ENCODE measurements around the gene CATSPERZ.

CATSPERZ gene, protein sequence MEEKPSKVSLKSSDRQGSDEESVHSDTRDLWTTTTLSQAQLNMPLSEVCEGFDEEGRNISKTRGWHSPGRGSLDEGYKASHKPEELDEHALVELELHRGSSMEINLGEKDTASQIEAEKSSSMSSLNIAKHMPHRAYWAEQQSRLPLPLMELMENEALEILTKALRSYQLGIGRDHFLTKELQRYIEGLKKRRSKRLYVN

DNA sequence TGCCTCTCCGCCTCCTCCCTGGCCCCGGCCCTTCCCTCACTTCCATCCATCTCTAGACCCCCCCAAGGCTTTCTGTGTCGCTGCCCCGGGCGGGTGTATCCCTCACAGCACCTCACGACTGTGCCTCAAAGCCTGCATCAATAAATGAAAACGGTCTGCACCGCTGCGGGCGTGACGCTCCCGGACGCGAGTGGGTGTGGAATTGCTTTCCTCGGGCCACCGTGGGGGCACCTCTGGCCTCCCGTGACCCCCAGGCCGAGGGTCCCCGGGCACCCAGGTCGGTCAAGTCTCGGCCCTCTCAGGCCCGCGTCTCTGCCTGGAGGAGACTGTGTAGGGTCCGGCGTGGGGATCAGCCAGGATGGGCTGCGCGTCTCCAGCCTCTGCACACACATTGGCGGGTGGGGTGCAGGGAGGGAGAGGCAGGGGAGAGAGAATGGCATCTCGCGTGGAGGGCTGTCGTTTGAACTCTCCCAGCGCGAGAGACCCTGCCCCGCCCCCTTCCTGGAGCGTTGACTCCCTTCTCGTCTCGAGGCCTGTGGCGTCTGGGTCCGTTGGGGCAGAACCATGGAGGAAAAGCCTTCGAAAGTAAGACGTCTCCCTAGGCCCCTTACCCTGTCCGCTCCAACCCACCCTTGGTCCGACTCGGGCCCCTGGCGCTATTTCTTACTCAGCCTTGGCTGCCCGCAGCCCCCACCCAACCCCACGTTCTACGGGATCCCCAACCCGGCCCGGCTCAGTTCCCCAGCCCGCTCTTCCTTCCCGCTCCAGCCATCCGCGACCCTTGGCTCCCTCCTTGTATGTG, at the start of gene CATSPERZ:
Gene CATSPERZ (plus strand): TSS at position 512 of the 802 bp plus-strand sequence. CDS start 53 bp downstream, at position 565.
- DNase-seq = peak; percentile 25

DNA sequence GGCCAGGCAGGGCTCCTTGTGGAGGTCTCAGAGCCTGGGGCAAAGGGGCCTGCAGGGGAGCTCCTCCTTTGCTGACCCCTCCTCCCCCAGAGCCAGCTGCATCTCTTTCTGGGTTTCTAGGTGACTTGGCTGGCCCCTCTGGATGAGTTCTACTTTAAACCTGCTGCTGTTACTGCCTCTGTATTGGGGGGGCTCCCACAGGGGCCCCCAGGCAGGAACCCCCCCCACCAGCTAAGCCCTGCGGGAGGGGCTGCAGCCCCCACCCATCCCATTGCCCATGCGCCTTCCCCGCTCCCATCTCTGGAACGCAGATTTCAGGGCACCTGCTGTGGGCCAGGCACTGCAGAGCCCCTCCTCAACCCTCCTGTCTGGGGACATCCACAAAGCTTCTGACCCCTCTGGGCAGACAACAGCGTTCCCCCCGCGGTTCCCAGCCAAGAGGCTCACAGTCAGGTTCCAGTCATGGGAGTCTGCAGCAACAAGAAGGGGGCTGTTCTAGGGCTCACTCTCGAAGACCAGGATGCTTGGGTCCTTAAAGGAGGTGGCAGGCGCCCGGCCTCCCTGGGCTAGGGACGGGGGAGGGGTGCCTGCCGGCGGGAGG, 49.6 kb upstream of the CATSPERZ start:
- DNase-seq = peak; percentile 53

DNA sequence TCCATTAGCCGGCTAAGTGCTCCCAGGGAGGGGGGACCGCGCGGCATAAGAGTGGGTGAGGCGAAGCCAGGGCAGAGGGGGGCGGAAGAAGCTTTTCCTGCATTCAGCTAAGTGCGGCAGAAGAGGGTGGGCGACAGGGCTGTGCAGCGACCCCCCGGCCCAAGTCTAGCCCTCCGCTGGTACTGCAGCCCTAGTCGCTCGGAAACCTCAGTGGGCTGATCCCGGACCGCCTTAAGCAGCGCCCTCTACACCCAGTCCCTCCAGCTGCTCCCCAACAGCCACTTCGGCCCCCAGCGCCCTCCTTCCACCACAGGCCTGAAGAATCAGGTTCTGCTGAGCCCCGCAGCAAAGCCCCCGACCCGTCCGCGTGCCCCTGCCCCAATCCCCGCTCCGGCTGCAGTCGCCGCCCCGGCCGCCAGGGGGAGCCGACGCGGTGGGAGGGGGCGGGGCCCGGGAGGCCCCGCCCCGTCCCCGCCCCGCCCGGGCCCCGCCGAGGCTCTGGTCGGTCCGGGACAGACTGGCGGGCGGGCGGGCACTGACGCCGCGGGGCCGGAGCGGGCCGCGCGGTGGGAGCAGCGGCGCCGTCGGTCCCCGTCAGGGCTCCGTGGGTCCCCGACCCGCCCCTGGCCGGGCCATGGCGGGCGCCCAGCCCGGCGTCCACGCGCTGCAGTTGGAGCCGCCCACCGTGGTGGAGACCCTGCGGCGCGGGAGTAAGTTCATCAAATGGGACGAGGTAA, 49.0 kb upstream of the CATSPERZ start, which contains the start of gene PLCB3:
Gene PLCB3 (plus strand): TSS at position 515 of the 737 bp plus-strand sequence. CDS start 120 bp downstream, at position 635.
- DNase-seq = peak; percentile 47

DNA sequence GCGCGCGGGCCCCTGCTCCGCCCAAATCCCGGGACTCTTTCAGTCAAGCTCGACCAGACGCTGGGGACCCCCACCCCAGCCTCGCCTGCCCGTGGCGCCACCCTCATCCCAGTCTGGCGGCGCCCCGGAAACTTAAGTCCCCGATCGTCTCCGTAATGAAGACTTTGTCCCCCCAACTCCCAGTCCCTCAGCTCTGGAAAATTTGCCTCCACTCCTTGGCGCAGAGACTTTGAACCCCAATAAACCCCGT, 48.5 kb upstream of the CATSPERZ start:
- DNase-seq = no peak

DNA sequence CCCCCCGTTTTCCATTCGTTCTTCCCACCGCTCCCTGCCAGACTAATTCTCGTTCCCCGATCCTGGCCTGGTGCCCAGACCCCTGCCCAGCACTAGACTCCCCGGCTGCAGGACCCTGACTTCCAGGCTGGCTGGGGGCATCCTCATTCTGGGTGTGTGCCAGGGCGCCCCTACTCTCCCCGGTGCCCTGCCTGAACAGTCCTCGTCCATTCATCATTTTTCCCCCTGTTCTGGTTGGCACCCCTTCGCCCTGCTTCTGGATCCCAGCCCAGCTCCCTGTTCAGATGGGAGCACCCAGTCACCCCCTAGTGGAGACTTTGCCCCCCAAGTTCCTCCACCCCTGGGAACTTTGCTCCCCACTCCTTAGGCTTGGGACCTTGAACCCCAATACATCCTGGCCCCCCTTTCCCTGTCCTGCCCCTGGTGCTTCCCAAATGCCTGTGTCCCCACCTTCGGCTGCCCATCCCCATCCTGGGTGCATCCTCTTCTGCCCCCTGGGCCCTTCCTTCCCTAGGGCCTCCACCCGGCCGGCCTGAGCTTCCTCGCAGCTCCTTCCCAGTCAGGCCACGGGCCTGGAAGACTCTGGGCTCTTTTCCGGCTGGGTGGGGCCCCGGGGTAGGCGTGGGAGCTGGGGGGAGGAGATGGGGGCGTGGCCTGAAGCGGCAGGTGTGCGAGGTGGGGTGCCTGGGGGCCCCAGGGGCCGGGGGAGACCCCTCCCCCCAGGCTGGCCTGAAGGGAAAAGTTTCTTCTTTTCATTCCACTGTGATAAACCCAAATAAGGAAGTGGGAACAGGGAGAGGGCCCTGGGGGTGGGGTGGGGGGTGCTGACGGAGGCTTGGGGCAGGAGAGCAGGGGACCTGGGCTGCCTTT, 47.9 kb upstream of the CATSPERZ start:
- peak; percentile 28 for DNase-seq

DNA sequence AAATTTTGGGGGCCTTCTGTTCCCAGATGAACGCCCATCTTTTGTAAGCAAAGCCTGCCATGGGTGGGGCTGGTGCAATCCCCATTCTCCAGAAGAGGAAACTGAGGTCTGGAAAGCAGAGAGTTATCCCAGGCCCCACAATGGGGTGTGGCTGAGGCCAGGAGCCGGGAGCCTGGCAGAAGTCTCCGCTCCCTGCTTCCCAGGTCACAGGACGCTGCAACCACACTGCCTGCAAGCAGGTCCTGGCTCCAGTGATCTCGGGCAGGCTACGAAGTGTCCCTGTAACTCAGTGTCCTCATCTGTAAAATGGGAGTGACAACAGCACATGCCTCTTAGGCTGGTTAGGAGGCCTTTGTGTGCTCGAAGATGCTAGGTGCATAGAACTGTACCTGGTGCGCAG, 47.1 kb upstream of the CATSPERZ start:
- DNase-seq = no peak

DNA sequence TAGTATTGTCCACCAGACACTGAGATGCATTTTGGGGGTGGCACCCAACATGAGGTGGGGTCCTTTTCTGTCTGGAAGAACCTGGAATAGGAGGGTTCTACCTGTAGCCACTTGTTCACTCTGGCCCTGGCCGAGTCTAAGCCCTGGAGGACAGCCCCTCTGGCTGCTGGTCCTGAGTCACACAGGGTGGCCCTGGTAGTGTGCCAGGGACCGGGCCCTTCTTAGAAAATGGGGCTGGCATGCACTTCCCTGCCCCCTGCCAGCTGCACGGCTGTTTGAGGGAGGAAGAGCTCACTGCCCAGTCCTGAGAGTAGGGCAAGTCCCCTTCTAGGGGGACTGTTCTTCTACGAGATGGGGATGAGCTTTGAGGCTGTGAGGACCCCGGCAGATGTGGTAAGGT, 46.7 kb upstream of the CATSPERZ start:
- no peak for DNase-seq

DNA sequence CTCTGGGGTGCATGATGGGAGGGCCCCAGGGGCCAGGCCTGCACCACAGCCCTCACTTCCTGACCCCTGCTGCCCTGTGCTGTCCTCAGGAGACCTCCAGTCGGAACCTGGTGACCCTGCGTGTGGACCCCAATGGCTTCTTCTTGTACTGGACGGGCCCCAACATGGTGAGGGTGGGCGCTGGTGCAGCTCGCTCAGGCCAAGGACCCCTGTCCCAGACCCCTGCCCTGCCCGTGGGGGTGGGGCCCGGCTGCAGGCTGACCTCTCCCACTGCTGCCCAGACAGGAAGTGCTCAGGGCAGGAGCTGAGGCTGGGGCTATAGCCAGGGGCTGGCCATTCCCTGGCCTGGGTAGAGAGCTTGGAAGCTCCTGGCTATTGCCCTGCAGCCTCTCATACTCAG, 45.8 kb upstream of the CATSPERZ start:
- DNase-seq = no peak

DNA sequence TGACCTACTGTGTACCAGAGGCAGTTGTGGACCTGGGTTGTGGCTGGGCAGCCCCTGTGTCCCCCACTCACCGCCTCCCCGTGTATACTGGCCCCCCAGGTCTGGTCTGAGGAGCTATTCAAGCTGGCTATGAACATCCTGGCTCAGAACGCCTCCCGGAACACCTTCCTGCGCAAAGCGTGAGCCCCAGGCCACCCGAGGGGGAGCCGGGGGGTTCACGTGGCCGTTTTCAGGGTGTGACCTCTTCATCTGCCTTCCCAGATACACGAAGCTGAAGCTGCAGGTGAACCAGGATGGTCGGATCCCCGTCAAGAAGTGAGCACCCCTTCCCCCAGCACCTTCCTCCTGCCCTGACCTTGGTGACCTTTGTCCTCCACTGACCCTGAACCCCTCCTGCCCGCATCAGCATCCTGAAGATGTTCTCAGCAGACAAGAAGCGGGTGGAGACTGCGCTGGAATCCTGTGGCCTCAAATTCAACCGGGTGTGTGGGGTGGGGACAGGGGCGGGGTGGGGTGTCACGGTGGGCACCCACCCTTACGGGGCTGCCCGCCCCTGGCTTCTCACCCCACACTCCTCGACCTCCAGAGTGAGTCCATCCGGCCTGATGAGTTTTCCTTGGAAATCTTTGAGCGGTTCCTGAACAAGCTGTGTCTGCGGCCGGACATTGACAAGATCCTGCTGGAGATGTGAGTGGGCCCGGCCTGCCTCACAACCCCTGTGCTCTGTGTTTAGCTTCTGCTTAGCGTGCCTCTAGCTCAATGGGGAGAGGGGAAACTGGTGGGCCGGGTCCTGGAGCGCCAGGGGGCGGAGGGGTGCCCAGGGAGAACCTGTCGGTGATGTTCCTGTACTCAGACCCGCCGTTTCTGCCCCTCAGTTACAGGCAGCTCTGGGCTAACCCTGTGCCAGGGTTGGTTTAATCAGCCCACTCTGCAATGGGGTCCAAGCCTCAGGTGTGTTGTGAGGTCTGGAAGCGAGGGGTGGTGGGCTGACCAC, 44.7 kb upstream of the CATSPERZ start:
- DNase-seq = no peak

DNA sequence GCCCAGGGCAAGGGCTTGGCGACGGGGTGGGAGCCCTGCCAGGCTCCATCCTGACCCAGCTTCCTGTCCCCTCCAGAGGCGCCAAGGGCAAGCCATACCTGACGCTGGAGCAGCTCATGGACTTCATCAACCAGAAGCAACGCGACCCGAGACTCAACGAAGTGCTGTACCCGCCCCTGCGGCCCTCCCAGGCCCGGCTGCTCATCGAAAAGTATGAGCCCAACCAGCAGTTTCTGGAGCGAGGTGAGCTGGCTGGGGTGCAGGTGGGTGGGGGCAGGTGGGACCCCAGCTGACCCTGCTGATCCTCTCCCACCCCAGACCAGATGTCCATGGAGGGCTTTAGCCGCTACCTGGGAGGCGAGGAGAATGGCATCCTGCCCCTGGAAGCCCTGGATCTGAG, 43.9 kb upstream of the CATSPERZ start:
- no peak for DNase-seq

DNA sequence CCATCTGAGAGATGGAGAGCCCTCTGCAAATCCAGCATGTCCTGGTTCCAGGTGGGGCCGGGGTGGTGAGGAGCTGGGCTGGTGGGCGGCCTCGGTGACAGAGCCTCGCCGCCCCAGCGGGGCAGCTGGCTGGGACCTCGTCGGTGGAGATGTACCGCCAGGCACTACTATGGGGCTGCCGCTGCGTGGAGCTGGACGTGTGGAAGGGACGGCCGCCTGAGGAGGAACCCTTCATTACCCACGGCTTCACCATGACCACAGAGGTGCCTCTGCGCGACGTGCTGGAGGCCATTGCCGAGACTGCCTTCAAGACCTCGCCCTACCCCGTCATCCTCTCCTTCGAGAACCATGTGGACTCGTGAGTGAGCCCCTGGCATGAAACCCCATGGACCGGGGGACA, 41.8 kb upstream of the CATSPERZ start:
- DNase-seq = no peak

DNA sequence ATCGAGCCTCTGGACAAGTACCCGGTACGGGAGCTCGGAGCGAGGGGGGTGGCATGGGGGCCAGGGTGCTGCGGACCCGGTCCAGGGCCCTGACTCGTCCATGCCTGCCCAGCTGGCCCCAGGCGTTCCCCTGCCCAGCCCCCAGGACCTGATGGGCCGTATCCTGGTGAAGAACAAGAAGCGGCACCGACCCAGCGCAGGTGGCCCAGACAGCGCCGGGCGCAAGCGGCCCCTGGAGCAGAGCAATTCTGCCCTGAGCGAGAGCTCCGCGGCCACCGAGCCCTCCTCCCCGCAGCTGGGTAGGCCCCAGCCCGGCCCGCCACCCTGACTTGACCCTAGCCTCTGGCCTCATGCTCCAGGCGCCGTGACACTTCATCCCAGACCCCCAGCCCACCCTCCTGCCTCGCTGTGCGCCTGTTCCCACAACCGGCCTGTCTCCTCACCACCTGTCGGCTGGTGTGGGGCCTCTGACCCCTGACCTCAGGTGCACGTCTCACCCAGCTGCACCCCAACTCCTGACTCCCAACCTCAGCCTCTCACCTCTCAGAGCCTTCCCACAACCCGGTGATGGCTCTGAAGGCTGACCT, 41.1 kb upstream of the CATSPERZ start:
- DNase-seq = no peak

DNA sequence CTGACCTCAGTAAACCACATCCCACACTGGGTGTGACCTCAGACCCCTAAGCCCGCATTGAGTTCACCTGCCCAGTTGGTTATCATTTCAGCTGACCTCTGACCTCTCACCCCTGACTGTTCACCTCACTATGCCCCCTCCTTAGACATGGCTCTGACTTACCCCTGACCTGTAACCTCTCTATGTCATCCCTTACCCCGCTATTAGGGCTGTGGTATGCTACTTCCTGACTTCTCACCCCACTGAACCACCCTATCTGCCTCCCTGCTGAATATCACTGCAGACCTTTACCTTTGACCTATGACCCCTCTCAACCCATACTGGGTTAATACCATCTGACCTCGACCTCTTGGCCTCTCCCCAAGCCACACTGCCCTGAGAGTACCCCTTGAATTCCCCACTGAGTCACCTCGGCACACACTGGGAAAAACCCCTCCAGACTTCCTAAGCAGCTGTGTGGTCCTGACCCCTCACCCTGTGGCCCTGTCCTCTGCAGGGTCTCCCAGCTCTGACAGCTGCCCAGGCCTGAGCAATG, 40.6 kb upstream of the CATSPERZ start:
- DNase-seq = no peak

DNA sequence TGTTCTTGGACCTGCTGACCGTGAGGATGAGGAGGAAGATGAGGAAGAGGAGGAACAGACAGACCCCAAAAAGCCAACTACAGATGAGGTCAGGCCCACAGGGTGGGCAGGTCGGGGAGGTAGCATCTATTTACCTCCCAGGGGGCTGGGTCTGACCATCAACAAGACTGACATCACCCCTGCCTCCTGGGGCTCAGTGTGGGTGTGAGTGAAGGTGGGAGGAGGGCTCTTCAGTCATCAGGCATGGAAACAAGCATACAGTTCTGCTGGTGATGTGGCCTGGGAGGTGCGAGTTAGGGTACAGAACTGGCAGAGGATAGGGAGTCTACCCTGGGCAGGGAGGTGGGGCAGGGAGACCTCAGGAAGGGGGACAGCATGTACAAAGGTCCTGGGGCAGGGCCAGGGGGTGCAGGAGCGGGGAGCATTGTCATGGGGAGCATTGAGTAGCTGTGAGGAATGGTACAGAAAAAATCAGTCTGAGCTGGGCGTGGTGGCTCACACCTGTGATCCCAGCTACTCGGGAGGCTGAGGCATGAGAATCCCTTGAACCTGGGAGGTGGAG, 39.9 kb upstream of the CATSPERZ start:
- no peak for DNase-seq

DNA sequence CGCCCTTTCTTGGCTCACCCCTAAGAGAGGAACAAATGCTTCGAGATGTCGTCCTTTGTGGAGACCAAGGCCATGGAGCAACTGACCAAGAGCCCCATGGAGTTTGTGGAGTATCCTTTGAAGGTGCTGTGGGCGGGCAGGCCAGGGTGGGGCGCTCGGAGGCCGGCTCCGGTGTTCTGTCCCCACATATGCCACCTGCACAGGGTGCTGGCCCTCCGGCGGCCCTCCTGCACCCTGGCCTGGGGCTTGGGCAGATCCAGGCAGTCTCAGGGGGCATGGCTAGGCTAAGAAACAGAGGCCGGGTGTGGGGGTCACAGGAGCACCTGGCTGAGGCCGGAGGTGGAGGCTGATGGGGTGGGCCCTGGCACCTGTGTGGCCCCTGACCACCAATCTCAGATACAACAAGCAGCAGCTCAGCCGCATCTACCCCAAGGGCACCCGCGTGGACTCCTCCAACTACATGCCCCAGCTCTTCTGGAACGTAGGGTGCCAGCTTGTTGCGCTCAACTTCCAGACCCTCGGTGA, 38.5 kb upstream of the CATSPERZ start:
- DNase-seq = no peak

DNA sequence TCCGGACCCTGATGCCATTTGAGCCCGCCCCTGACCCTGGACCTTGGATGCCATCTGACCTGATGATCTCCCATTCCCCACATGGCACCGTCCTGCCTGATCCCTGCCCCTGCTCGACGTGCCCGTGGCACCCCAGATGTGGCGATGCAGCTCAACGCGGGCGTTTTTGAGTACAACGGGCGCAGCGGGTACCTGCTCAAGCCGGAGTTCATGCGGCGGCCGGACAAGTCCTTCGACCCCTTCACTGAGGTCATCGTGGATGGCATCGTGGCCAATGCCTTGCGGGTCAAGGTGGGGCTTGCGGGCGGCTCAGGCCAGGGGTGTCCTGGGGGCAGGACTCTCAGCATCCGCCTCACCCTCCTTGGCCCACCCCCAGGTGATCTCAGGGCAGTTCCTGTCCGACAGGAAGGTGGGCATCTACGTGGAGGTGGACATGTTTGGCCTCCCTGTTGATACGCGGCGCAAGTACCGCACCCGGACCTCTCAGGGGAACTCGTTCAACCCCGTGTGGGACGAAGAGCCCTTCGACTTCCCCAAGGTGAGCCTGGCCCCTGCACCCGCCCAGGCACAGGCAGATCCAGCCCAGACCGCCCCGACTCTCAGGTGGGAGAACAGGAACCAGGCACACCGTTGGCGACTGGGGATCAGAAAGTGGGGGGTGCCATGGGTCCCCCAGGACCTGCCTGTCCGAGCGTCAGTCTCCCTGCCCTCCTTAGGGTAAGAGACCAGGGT, 37.7 kb upstream of the CATSPERZ start:
- DNase-seq = no peak

DNA sequence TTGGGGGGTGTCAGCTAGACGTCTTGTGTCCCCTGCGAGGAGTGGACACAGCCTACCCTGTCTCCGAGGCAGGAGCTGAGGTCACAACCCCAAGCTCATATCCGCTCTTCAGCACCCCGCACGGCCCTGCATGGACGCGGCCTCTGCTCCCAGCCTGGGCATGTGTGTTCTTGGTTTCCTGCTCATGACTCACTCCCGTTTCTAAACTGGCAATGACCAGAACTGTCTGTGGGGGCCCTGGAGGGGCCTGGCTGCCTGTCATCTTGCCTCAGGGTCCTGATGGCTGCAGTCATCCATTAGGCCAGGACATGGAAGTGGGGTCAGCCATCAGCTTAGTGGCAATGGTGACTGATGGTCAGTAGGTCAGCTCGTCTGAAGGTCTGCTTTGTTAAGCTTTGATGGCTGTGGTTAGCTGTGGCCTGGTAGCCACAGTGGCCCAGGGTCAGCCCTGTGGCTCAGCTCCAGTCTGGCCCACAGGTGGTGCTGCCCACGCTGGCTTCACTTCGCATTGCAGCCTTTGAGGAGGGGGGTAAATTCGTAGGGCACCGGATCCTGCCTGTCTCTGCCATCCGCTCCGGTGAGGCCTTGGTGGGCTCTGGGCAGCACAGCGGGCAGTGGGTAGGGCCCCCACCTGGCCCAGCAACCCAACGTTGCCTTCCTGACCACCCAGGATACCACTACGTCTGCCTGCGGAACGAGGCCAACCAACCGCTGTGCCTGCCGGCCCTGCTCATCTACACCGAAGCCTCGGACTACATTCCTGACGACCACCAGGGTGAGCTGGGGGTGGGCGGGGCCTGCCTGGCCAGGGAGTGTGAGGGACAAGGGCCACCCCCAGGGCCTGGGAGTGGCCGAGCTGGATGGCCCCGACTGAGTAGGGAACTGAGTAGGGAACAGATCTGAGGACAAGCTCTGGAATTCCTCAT, 36.9 kb upstream of the CATSPERZ start:
- DNase-seq = no peak

DNA sequence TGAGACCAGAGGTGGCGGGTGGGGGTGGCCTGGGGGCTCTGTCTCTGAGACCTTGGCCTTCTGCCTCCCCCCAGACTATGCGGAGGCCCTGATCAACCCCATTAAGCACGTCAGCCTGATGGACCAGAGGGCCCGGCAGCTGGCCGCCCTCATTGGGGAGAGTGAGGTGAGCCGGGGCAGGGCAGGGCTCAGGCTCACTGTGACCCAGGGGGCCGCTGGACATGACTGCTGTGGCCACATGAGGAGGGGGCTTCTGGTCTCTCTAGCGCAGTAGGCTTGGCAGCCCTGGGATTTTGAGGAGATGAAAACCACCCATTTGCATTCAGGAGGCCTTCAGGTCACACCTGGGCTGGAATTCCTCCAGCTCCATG, 36.2 kb upstream of the CATSPERZ start:
- DNase-seq = no peak
